Mucosa of descending colon (tissue), 3 donors: ENCODE measurements around the gene BAHCC1. TPM values are rescaled to one million over a fixed set of nuclear protein-coding genes. Genes with fewer than 3 reads are reported as not detected.
"Not testable (repeated sequence)": the region's sequence is repeated elsewhere in the genome, so short reads cannot be mapped to it uniquely, and the experiment has no call there.

ENCODE experiments used
- ATAC-seq: fragments of 200-7000 bp; cut with Tn5 transposase; one replicate; pipeline ENCODE4 v1.9.1; 2020; ENCODE audit warnings: mild to moderate bottlenecking, moderate library complexity
- DNase-seq, 3 donors: peaks; one replicate each; pipeline ENCODE4 v3.0.0-alpha.2; 2020
- H3K36me3 ChIP-seq: fragments of 200-600 bp; one replicate; pipeline ENCODE4 v1.8.0; 2021; ENCODE audit warnings: low read depth, mild to moderate bottlenecking
- H3K4me1 ChIP-seq: fragments of 200-600 bp; one replicate; pipeline ENCODE4 v1.8.0; 2021; ENCODE audit warnings: low read depth, mild to moderate bottlenecking
- H3K4me3 ChIP-seq: fragments of 200-600 bp; one replicate; pipeline ENCODE4 v1.8.0; 2021; ENCODE audit warnings: mild to moderate bottlenecking
- H3K9me3 ChIP-seq: fragments of 200-600 bp; one replicate; pipeline ENCODE4 v1.8.0; 2021; ENCODE audit warnings: mild to moderate bottlenecking
- intact Hi-C, 2 donors: fragments of 100-400 bp; cut with DNase I in 1 of 2; cut with micrococcal nuclease in 1 of 2; formaldehyde crosslinking; loops; one replicate each; pipeline versions ENCODE4 v1.11.0 to v1.11.1; 2022; cut with DNase I, micrococcal nuclease
- total RNA-seq, 3 donors: library from RNA; stranded (reverse); fragmentation: NEBNext Ultra II Directional in 2 of 3; extraction: Animal tissue kit (Norgen Biotek cat#: 25700) in 2 of 3; gene quantifications; one replicate each; pipeline versions ENCODE4 v1.2.1 to v1.2.4, GENCODE V29; 2021 to 2023
- TF ChIP-seq, protein P1 (sequence below): fragments of 200-600 bp; IDR thresholded peaks from one replicate; pipeline ENCODE4 v1.8.0; 2022; ENCODE audit warnings: antibody characterized with exemption, mild to moderate bottlenecking
- donor health status: DM: no; HTN: no; CAD: no; lungs with moderate emphysema.
- donor health status: DM: no; HTN: no; CAD: no.
- donor health status: DM: no; HTN: yes; CAD: no.

The BAHCC1 gene
- total RNA-seq, 3 donors from 2014 or later, result 14.0 to 27.4 (median 16.5) TPM

DNA sequence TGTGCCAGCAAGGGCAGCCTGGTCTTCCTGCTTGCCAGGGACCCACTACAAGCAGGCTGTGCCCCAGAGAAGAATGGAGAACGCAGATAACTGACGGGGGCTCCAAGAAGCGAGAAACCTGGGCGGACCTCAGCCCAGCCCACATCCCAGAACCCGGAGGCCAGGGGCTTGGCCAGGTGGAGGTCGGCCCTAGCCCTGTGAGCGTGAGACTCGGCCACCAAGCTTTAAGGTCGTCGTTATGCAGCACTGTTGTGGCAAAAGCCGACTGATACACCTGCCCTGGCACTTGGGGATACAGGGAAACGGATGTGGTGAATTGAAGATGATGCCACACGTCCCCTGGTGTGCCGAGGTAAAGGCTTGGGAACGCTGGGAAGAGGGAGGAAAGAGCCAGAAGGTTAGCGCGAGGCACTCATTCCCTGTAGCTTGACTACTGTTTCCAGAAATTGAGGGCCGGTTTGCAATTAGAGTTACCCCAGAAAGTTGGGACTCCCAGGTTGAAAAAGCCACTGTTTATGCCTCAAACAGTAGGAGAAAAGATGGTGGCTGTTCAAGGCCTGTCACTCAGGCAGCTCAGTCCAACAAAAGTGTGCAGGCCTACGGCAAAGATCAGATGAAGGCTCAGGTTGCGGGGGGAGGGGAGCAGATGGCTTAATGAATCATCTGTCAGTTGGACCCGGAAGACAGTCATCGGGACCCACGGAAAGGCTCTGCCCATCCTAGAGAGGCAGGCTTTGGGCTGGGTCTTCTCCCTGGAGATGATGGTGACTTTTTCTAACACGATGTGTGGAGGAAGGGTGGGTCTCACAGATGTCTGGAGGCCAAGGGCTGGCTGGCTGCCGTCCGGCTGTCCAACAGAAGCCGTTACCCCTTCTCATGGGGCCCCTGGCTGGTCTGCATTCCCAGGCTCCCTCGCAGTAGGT, 45.6 kb upstream of the BAHCC1 start:
- peak in 1 of 3 donors; percentile 33 for DNase-seq

DNA sequence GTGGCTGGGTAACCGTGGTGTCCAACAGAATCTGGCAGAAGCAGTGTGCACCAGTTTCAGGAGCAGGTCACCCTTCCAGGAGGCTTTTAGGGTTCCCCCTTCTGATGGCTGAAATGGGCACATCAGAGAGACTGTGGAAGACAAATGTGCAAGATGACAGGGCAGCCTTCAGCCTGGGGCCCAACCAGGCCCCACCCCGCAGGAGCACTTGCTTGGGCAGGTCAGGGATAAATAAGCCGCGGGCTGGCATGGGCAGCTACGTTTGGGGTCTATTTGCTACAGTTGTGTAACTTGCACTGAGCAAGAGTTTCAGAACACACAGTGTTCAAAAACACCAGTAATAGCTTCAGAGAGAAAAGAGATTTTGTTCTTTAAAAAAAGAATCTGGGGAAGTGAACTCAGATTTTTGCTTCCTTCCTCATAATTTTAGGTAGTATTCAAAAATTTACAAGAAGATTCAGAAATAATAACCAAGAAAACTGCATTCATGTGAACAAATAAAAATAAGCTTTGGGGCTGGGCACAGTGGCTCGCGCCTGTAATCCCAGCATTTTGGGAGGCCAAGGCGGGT, 44.9 kb upstream of the BAHCC1 start:
- intact Hi-C loops, result no loop called here
- Histone ChIP-seq H3K36me3 (no peaks in the 10 kb centered on the region), H3K4me1 (peaks cover 11% of the 10 kb centered on the region), H3K9me3 (no peaks in the 10 kb centered on the region), H3K4me3 (no peak overlapping the region)
- ATAC-seq (no peak), DNase-seq (peak in 1 of 3 donors; percentile 28)
- TF ChIP-seq, protein P1, sequence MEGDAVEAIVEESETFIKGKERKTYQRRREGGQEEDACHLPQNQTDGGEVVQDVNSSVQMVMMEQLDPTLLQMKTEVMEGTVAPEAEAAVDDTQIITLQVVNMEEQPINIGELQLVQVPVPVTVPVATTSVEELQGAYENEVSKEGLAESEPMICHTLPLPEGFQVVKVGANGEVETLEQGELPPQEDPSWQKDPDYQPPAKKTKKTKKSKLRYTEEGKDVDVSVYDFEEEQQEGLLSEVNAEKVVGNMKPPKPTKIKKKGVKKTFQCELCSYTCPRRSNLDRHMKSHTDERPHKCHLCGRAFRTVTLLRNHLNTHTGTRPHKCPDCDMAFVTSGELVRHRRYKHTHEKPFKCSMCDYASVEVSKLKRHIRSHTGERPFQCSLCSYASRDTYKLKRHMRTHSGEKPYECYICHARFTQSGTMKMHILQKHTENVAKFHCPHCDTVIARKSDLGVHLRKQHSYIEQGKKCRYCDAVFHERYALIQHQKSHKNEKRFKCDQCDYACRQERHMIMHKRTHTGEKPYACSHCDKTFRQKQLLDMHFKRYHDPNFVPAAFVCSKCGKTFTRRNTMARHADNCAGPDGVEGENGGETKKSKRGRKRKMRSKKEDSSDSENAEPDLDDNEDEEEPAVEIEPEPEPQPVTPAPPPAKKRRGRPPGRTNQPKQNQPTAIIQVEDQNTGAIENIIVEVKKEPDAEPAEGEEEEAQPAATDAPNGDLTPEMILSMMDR, result no peak

More for the DNA sequence above, 45.6 kb upstream of the BAHCC1 start:
- ATAC-seq, result no peak
- TF ChIP-seq, protein P1, result no peak
- intact Hi-C loops, result no loop called here
- H3K9me3 ChIP-seq, result no peaks in the 10 kb centered on the region
- H3K4me3 ChIP-seq, result no peak overlapping the region
- peaks cover 11% of the 10 kb centered on the region for H3K4me1 ChIP-seq
- no peaks in the 10 kb centered on the region for H3K36me3 ChIP-seq

DNA sequence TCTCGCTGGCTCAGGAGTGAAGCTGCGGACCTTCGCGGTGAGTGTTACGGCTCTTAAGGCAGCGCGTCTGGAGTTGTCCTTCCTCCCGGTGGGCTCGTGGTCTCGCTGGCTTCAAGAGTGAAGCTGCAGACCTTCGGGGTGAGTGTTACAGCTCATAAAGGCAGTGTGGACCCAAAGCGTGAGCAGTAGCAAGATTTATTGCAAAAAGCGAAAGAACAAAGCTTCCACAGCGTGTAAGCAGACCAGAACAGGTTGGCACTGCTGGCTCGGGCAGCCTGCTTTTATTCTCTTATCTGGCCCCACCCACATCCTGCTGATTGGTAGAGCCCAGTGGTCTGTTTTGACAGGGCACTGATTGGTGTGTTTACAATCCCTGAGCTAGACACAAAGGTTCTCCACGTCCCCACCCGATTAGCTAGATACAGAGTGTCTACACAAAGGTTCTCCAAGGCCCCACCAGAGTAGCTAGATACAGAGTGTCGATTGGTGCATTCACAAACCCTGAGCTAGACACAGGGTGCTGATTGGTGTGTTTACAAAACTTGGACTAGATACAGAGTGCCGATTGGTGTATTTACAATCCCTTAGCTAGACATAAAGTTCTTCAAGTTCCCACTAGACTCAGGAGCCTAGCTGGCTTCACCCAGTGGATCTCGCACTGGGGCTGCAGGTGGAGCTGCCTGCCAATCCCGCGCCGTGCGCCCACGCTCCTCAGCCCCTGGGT, 43.8 kb upstream of the BAHCC1 start:
- H3K36me3 ChIP-seq, H3K9me3 ChIP-seq, H3K4me3 ChIP-seq, DNase-seq, intact Hi-C loops, ATAC-seq: not testable (repeated sequence)
- peaks cover 11% of the 10 kb centered on the region for H3K4me1 ChIP-seq

DNA sequence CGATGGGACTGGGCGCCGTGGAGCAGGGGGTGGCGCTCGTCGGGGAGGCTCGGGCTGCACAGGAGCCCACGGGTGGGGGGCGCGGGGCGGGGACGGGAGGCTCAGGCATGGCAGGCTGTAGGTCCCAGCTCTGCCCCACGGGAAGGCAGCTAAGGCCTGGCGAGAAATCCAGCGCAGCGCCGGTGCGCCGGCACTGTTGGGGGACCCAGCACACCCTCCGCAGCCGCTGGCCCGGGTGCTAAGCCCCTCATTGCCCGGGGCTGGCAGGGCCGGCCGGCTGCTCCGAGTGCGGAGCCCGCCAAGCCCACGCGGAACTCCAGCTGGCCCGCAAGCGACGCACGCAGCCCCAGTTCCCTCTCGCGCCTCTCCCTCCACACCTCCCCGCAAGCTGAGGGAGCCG, 43.2 kb upstream of the BAHCC1 start:
- intact Hi-C loops, H3K9me3 ChIP-seq, ATAC-seq, H3K4me1 ChIP-seq, H3K36me3 ChIP-seq, H3K4me3 ChIP-seq: not testable (repeated sequence)
- peak in 1 of 3 donors; percentile 28 for DNase-seq

DNA sequence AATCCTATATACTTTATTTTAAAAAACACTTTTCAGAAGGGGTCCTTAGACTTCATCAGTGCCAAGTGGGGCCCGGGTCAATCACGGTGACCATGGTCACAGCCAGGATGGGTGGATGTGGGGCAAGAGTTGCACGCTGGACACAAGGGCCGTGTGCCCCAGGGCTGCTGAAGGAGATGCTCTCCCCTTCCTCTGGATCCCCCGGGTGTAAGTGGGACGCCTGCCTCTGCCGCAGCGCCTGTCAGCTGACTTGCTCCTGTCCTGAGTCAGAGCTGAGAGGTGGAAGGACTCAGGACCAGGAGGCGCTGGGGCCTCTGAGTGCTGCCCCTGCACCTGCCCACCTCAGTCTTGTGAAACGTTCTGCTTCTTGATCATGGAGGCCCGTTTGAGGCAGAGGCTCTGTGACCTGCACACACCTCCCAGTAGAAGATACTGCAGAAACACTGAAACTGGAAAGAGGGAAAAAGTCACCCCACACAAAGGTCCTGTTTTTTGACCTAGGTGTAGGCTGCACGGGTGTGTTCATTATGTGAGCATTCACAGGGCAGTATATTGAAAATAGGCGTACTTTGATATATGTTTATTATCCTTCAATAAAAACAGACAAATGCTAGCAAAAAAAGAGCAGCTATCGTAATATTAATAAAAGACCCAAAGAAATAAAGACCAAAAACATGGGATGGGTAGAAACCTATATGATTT, 40.9 kb upstream of the BAHCC1 start:
- Histone ChIP-seq H3K36me3 (no peaks in the 10 kb centered on the region), H3K4me1 (no peaks in the 10 kb centered on the region), H3K9me3 (no peaks in the 10 kb centered on the region), H3K4me3 (no peak overlapping the region)
- intact Hi-C loops, result no loop called here
- TF ChIP-seq, protein P1, result no peak
- DNase-seq, result peak in 1 of 3 donors; percentile 34
- peak; percentile 71 for ATAC-seq

DNA sequence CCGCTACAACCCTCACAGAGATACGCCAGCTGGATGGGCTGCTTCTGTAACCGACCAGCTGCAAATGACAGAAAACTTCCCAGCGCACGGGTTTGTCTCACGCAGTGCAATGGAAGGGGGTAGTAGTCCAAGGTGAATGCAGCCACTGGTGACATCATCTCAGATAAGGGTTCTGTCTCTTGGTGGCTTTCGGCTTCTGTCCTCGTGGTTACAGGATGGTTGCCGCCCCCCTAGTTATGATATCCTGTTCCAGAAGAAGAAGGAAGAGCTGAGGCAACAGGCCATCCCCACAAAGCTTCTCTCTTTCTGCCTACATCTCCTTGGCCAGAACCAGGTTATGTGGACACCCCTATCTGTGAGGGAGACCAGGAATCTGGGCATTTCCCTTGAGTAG, 40.3 kb upstream of the BAHCC1 start:
- Histone ChIP-seq H3K9me3 (no peaks in the 10 kb centered on the region), H3K4me3 (no peak overlapping the region), H3K36me3 (no peaks in the 10 kb centered on the region), H3K4me1 (no peaks in the 10 kb centered on the region)
- DNase-seq (peak in 1 of 3 donors; percentile 36), ATAC-seq (peak; percentile 63)
- TF ChIP-seq, protein P1, result no peak
- intact Hi-C loops, result no loop called here
